Smooth muscle cell (in vitro differentiated cells): ENCODE data around the gene PPP2R5C. TPM values are rescaled to one million over a fixed set of nuclear protein-coding genes. Genes with fewer than 3 reads are reported as not detected.

ENCODE experiments used
- DNase-seq: peaks from one replicate; lab custom pipeline; 2025; ENCODE audit not compliant: unreplicated experiment; lab: John Stamatoyannopoulos, UW
- H2AFZ ChIP-seq: fragments of 200-600 bp; sonication (generic); 2 replicates; pipeline ENCODE4 v1.6.0; 2016; ENCODE audit warnings: antibody characterized with exemption, low read depth, mild to moderate bottlenecking
- H3F3A ChIP-seq: fragments of 200-600 bp; sonication (generic); 2 replicates; pipeline ENCODE4 v1.6.0; 2017; ENCODE audit warnings: antibody characterized with exemption, low read depth
- H3K27ac ChIP-seq: fragments of 200-600 bp; sonication (generic); 2 replicates; pipeline ENCODE4 v1.5.1; 2016; ENCODE audit warnings: low read depth, mild to moderate bottlenecking
- H3K27me3 ChIP-seq: fragments of 200-600 bp; sonication (generic); 2 replicates; pipeline ENCODE4 v1.6.1; 2016; ENCODE audit warnings: low read depth, mild to moderate bottlenecking
- H3K36me3 ChIP-seq: fragments of 200-600 bp; sonication (generic); 2 replicates; pipeline ENCODE4 v1.5.1; 2016; ENCODE audit warnings: low read depth
- H3K4me1 ChIP-seq: fragments of 200-600 bp; sonication (generic); 2 replicates; pipeline ENCODE4 v1.5.1; 2016; ENCODE audit warnings: low read depth
- H3K4me2 ChIP-seq: fragments of 200-600 bp; sonication (generic); 2 replicates; pipeline ENCODE4 v1.6.0; 2016; ENCODE audit warnings: mild to moderate bottlenecking
- H3K4me3 ChIP-seq: fragments of 200-600 bp; sonication (generic); 2 replicates; pipeline ENCODE4 v1.5.1; 2016; ENCODE audit warnings: mild to moderate bottlenecking
- H3K79me2 ChIP-seq: fragments of 200-600 bp; sonication (generic); 2 replicates; pipeline ENCODE4 v1.6.0; 2016; ENCODE audit warnings: low read depth, mild to moderate bottlenecking
- H3K9ac ChIP-seq: fragments of 200-600 bp; sonication (generic); 2 replicates; pipeline ENCODE4 v1.6.0; 2016; ENCODE audit warnings: low read depth
- H3K9me3 ChIP-seq: fragments of 200-600 bp; sonication (generic); replicated peaks from 2 replicates; pipeline ENCODE4 v1.5.1; 2016; ENCODE audit warnings: low read depth
- H4K20me1 ChIP-seq: fragments of 200-600 bp; sonication (generic); 2 replicates; pipeline ENCODE4 v1.6.0; 2016; ENCODE audit warnings: low read depth
- CTCF ChIP-seq: fragments of 200-600 bp; sonication (generic); IDR thresholded peaks from 2 replicates; pipeline ENCODE4 v1.5.1; 2017; ENCODE audit warnings: borderline replicate concordance, mild to moderate bottlenecking, antibody characterized with exemption; ENCODE audit not compliant: insufficient read depth, poor library complexity, severe bottlenecking
- WGBS: methylation state at CpG from one replicate; pipeline ENCODE4 v1.1.7; 2016; ENCODE audit warnings: low lambda C conversion rate; 5-methylcytosine and 5-hydroxymethylcytosine counted together
- polyA plus RNA-seq: library from polyadenylated mRNA; unstranded; fragments of >200 nt; fragmentation: Nextera tagmentation; extraction: Ambion mirVana; gene quantifications from 2 replicates; pipeline ENCODE4 v1.2.1, GENCODE V29; 2016
- total RNA-seq: library from RNA; depleted of rRNA; stranded (reverse); fragments of >200 nt; gene quantifications from 2 replicates; pipeline ENCODE4 v1.2.3, GENCODE V29; 2014

The PPP2R5C gene
- total and polyA plus RNA-seq, 2 experiments from 2014 or later = 63.6 to 92.7 TPM

GRCh38 chr14:101838476-101838875, 77.0 kb downstream of the PPP2R5C start:
- no peak for TF ChIP-seq CTCF
- H3K79me2 ChIP-seq = peaks cover 73% of the 10 kb centered on the region
- H3K9ac ChIP-seq = no peak overlapping the region
- no peak overlapping the region for H2AFZ ChIP-seq
- H3K9me3 ChIP-seq = no peaks in the 10 kb centered on the region
- H3F3A ChIP-seq = no peaks in the 10 kb centered on the region
- 90% methylated on average over 5 of the region's 5 CpGs for WGBS
- no peak overlapping the region for H3K4me2 ChIP-seq
- H3K4me1 ChIP-seq = no peaks in the 10 kb centered on the region
- H3K36me3 ChIP-seq = no peaks in the 10 kb centered on the region
- H4K20me1 ChIP-seq = peaks cover 99% of the 10 kb centered on the region
- H3K27ac ChIP-seq = no peak overlapping the region
- no peaks in the 10 kb centered on the region for H3K27me3 ChIP-seq
- H3K4me3 ChIP-seq = no peak overlapping the region
- no peak for DNase-seq

GRCh38 chr14:101839236-101839635, 77.7 kb downstream of the PPP2R5C start:
- Histone ChIP-seq H3K9ac (no peak overlapping the region), H3F3A (no peaks in the 10 kb centered on the region), H3K27ac (no peak overlapping the region), H3K36me3 (no peaks in the 10 kb centered on the region), H2AFZ (no peak overlapping the region), H3K9me3 (no peaks in the 10 kb centered on the region), H3K79me2 (peaks cover 70% of the 10 kb centered on the region), H3K27me3 (no peaks in the 10 kb centered on the region), H3K4me3 (no peak overlapping the region), H3K4me1 (no peaks in the 10 kb centered on the region), H4K20me1 (peaks cover 99% of the 10 kb centered on the region), H3K4me2 (no peak overlapping the region)
- no peak for TF ChIP-seq CTCF
- WGBS = 96% methylated on average over 11 of the region's 11 CpGs
- no peak for DNase-seq

GRCh38 chr14:101839661-101840060, 78.2 kb downstream of the PPP2R5C start:
- WGBS = 97% methylated on average over 6 of the region's 6 CpGs

More at GRCh38 chr14:101839661-101840060, 78.2 kb downstream of the PPP2R5C start:
- Histone ChIP-seq H3K36me3 (no peaks in the 10 kb centered on the region), H3K9ac (no peak overlapping the region), H3K4me2 (no peak overlapping the region), H3K79me2 (peaks cover 70% of the 10 kb centered on the region), H2AFZ (no peak overlapping the region), H4K20me1 (peaks cover 99% of the 10 kb centered on the region), H3K4me3 (no peak overlapping the region), H3F3A (no peaks in the 10 kb centered on the region), H3K4me1 (no peaks in the 10 kb centered on the region), H3K9me3 (no peaks in the 10 kb centered on the region), H3K27me3 (no peaks in the 10 kb centered on the region), H3K27ac (no peak overlapping the region)
- TF ChIP-seq CTCF = no peak
- DNase-seq = no peak
